MG63 (cell line): ENCODE results near the gene CFAP210. TPM values are rescaled to one million over a fixed set of nuclear protein-coding genes. Genes with fewer than 3 reads are reported as not detected.
"Not testable (repeated sequence)": the region's sequence is repeated elsewhere in the genome, so short reads cannot be mapped to it uniquely, and the experiment has no call there.

Source experiments
- DNase-seq: peaks from one replicate; pipeline ENCODE4 v3.0.0-alpha.2; 2020
- H3K27me3 ChIP-seq: fragments of 250-450 bp; sonication (Bioruptor Pico); 2 replicates; pipeline ENCODE4 v1.5.1; 2020; ENCODE audit warnings: mild to moderate bottlenecking, moderate library complexity
- H3K36me3 ChIP-seq: fragments of 250-450 bp; sonication (Bioruptor Pico); 2 replicates; pipeline ENCODE4 v1.5.1; 2020; ENCODE audit warnings: mild to moderate bottlenecking, moderate library complexity
- H3K4me3 ChIP-seq: fragments of 250-450 bp; sonication (Bioruptor Pico); 2 replicates; pipeline ENCODE4 v1.5.1; 2020; ENCODE audit warnings: mild to moderate bottlenecking, moderate library complexity
- H3K9me3 ChIP-seq: fragments of 250-450 bp; sonication (Bioruptor Pico); 2 replicates; pipeline ENCODE4 v1.5.1; 2020; ENCODE audit warnings: mild to moderate bottlenecking, moderate library complexity
- total RNA-seq: library from RNA; depleted of rRNA; stranded (reverse); fragments of >200 nt; shearing (Covaris generic); gene quantifications from 2 replicates; pipeline ENCODE4 v1.2.3, GENCODE V29; 2014; ENCODE audit warnings: low replicate concordance; rRNA removed

Gene CFAP210
- total RNA-seq, 1 experiment from 2014 or later, result not detected

DNA sequence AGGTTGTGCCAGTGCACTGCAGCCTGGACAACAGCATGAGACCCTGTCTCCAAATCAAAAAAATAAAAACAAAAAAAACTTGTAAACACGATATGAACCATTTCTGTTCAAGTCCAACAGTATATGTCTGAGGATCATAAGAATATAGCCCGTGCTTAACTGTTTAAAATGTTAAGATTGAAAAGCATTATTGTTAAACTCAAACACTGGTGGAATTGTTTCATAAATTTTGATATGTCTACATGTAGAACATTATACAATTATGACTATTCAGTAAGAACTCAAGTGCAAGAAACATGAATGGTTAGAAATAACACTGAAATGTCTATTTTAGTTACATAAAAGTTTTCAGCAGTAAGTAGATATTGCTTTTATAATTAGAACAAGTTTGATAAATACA, 80.3 kb downstream of the CFAP210 start:
- Histone ChIP-seq H3K36me3 (peaks cover 78% of the 10 kb centered on the region), H3K4me3 (no peak overlapping the region), H3K9me3 (no peaks in the 10 kb centered on the region), H3K27me3 (no peaks in the 10 kb centered on the region)
- no peak for DNase-seq

DNA sequence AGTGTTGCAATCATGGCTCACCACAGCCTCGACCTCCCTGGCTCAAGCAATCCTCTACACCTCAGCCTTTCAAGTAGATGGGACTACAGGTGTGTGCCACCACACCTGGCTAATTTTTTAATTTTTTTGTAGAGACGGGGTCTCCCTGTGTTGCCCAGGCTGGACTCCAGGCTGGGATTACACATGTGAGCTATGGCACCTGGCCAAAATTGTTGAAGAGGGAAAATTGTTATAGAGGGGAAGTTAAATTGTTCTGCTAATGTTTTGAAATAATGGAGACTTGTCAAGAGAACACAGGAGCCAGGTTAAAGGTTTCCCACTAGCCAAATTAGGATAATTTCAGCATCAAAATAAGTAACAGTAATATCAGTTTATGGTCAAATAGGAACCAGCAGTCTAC, 84.9 kb downstream of the CFAP210 start:
- DNase-seq, result no peak
- no peaks in the 10 kb centered on the region for H3K27me3 ChIP-seq
- H3K36me3 ChIP-seq, result peaks cover 78% of the 10 kb centered on the region
- no peaks in the 10 kb centered on the region for H3K9me3 ChIP-seq
- H3K4me3 ChIP-seq, result no peak overlapping the region

DNA sequence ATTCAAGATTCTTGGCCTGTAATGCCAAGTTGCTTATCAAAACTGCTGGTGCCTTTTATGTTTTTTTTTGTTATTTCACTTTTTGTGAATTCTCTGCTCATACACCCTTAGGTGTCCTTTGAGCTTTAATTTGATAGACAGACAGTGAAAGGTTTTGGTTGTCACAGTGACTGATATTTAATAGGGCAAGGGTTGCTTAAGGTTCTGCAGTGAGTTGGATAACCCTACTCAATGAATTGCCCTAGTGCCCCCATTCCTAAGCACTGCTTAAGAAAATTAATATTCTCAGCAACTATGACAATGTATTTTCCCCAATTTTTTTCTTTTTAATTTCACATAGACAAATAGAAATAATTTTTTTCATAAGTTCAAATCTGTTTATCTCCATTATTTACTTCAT, 94.6 kb downstream of the CFAP210 start:
- H3K36me3 ChIP-seq, result peaks cover 7% of the 10 kb centered on the region; the same call in 1 of the 2 replicates
- H3K4me3 ChIP-seq, result no peak overlapping the region

GRCh38 chr2:169598982-169599381, 95.2 kb downstream of the CFAP210 start:
- Histone ChIP-seq H3K27me3 (no peaks in the 10 kb centered on the region), H3K36me3 (peaks cover 6% of the 10 kb centered on the region)
- DNase-seq, result no peak

More for the DNA sequence above, 94.6 kb downstream of the CFAP210 start:
- Histone ChIP-seq H3K27me3 (no peaks in the 10 kb centered on the region), H3K9me3 (no peaks in the 10 kb centered on the region)
- DNase-seq, result no peak

GRCh38 chr2:169596546-169596945, 97.7 kb downstream of the CFAP210 start:
- DNase-seq, result not testable (repeated sequence)

More at GRCh38 chr2:169598982-169599381, 95.2 kb downstream of the CFAP210 start:
- Histone ChIP-seq H3K9me3 (no peaks in the 10 kb centered on the region), H3K4me3 (no peak overlapping the region)

More at GRCh38 chr2:169596546-169596945, 97.7 kb downstream of the CFAP210 start:
- not testable (repeated sequence) for H3K9me3 ChIP-seq, H3K27me3 ChIP-seq, H3K36me3 ChIP-seq, H3K4me3 ChIP-seq

Other genes with a start within 250 kb of the CFAP210 start
- 3.9 and 5.2 TPM in 2 replicates for gene BBS5, start 214.9 kb downstream of the CFAP210 start, total RNA-seq
- gene KLHL41, start 184.7 kb downstream of the CFAP210 start, total RNA-seq, result 1.3 TPM in 1 of 2 replicates, not detected in the other
- gene FASTKD1, start 120.5 kb downstream of the CFAP210 start, total RNA-seq, result 14.7 and 26.0 TPM in 2 replicates
- 18.2 and 23.4 TPM in 2 replicates for gene PPIG, start 110.1 kb downstream of the CFAP210 start, total RNA-seq
- gene PHOSPHO2, start 64 bp upstream of the CFAP210 start, total RNA-seq, result 5.1 and 8.5 TPM in 2 replicates
- 9.2 and 9.5 TPM in 2 replicates for gene KLHL23, start 39.4 kb upstream of the CFAP210 start, total RNA-seq
- 101 and 193 TPM in 2 replicates for gene SSB, start 104.5 kb upstream of the CFAP210 start, total RNA-seq
- gene METTL5, start 130.5 kb upstream of the CFAP210 start, total RNA-seq, result 86.5 and 152 TPM in 2 replicates
- 24.5 and 34.9 TPM in 2 replicates for gene UBR3, start 133.0 kb upstream of the CFAP210 start, total RNA-seq